Loucy (cell line): ENCODE data around the gene LRRC71.

Experiments
- EZH2phosphoT487 ChIP-seq: fragments of 200-600 bp; IDR thresholded peaks from 2 replicates; pipeline ENCODE4 v1.6.1; 2018; ENCODE audit warnings: antibody characterized with exemption, mild to moderate bottlenecking, moderate library complexity, borderline replicate concordance
- TF ChIP-seq, protein P1 (sequence below): fragments of 200-600 bp; sonication (generic); conservative IDR thresholded peaks from 2 replicates; pipeline ENCODE4 v1.5.1; 2014; ENCODE audit warnings: mild to moderate bottlenecking, antibody characterized with exemption, low read length

DNA sequence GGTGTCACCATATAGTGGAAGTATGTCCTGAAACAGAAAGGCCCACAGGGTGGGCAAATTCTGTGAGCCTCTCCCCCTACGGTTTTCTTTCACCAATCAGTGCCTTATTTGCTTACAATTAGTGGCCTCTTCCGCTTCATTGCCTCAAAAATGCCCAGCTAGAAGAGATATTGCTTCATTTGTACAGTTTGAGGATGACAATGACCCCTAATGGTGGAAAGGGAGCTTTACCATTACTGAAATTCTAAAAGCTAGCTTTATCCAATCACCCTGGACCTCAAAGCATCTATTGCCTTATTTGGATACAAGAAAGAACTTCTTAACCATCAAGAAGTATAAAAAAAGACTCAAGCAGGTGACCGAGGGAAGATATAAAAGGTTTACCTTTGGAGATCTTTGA, 49.6 kb downstream of the LRRC71 start:
- TF ChIP-seq, protein P1, sequence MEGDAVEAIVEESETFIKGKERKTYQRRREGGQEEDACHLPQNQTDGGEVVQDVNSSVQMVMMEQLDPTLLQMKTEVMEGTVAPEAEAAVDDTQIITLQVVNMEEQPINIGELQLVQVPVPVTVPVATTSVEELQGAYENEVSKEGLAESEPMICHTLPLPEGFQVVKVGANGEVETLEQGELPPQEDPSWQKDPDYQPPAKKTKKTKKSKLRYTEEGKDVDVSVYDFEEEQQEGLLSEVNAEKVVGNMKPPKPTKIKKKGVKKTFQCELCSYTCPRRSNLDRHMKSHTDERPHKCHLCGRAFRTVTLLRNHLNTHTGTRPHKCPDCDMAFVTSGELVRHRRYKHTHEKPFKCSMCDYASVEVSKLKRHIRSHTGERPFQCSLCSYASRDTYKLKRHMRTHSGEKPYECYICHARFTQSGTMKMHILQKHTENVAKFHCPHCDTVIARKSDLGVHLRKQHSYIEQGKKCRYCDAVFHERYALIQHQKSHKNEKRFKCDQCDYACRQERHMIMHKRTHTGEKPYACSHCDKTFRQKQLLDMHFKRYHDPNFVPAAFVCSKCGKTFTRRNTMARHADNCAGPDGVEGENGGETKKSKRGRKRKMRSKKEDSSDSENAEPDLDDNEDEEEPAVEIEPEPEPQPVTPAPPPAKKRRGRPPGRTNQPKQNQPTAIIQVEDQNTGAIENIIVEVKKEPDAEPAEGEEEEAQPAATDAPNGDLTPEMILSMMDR = peak; percentile 67
- TF ChIP-seq EZH2phosphoT487 = no peak
